T-helper 2 cell (primary cell): ENCODE measurements around the gene PTPN11.
A peak's percentile ranks its signal among the peaks of the same experiment; 100 is the strongest.
"Not testable (repeated sequence)": the region's sequence is repeated elsewhere in the genome, so short reads cannot be mapped to it uniquely, and the experiment has no call there.

Source experiments
- DNase-seq, 5 experiments: peaks; one replicate each; pipeline versions ENCODE4 v3.0.0 to v3.0.0-alpha.2; 2012 to 2022

Gene PTPN11

DNA sequence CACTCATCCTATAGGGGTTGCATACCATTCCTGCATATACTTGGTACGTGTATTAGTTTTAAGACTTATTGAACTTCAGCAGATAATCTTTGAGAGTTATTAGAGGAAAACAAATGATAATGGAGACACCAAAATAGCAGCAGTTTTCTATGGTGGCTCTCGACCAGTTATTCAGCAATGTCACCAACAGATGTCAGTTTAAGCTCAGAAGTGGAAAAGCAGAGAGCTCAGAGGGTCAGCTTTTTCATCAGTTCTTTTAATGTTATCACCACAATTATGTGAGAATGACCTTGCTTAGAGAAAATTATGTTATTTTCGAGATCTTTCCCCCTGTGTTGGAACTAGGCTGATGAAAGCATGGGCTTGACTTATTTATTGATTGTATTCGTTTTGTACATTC lies 32.0 kb downstream of the PTPN11 start:
- DNase-seq = no peak

GRCh38 chr12:112456029-112456428 lies 37.3 kb downstream of the PTPN11 start:
- no peak for DNase-seq

DNA sequence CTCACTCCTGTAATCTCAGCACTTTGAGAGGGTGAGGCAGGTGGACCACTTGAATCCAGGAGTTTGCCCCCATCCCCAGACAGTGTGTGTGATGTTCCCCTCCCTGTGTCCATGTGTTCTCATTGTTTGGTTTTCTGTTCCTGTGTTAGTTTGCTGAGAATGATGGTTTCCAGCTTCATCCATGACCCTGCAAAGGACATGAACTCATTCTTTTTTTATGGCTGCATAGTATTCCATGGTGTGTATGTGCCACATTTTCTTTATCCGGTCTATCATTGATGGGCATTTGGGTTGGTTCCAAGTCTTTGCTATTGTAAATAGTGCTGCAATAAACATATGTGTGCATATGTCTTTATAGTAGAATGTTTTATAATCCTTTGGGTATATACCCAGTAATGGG lies 38.4 kb downstream of the PTPN11 start:
- DNase-seq = not testable (repeated sequence)

GRCh38 chr12:112458330-112458729 lies 39.6 kb downstream of the PTPN11 start:
- DNase-seq = no peak

DNA sequence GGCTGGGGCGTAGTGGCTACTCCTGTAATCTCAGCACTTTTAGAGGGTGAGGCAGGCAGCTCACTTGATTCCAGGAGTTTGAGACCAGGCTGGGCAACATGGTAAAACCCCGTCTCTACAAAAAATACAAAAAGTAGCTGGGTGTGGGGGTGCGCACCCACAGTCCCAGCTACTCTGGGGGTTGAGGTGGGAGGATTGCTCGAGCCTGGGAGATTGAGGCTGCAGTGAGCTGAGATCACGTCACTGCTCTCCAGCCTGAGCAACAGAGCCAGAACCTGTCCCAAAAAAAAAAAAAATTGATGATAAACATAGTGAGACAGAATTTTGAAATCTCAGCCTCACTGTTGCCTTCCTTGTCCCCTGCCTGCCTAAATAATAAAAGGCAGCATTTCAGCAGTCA lies 40.0 kb downstream of the PTPN11 start:
- no peak for DNase-seq

- DNase-seq = peak in 1 of 5 experiments; percentile 6
Measured at GRCh38 chr12:112463478-112463877, 44.7 kb downstream of the PTPN11 start.

- no peak for DNase-seq
Measured at GRCh38 chr12:112464605-112465004, 45.9 kb downstream of the PTPN11 start.

- DNase-seq = no peak
Measured at GRCh38 chr12:112466011-112466422, 47.3 kb downstream of the PTPN11 start.

- no peak for DNase-seq
Measured at GRCh38 chr12:112466835-112467234, 48.1 kb downstream of the PTPN11 start.

DNA sequence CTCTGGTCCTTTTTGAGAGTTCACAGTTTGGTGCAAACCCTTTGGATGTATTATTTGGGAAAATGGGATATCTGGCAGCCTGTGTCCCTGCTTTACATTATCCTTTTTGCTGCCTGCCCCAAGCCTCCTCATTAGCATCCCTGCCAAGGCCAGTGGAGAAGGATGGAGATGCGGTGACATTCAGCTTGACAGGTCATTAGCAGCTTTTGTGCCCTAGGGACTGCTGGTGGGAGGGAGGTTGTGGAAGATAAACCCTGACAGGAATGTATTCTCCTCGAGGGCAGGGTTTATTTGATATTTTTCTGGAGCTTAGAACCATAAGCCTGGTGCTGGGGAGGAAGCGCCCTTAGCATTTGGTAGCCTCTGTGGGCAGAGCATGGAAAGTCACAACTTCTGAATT lies 49.3 kb downstream of the PTPN11 start:
- DNase-seq = no peak

- peak in 1 of 5 experiments; percentile 24 for DNase-seq
Measured at GRCh38 chr12:112473056-112473455, 54.3 kb downstream of the PTPN11 start.

DNA sequence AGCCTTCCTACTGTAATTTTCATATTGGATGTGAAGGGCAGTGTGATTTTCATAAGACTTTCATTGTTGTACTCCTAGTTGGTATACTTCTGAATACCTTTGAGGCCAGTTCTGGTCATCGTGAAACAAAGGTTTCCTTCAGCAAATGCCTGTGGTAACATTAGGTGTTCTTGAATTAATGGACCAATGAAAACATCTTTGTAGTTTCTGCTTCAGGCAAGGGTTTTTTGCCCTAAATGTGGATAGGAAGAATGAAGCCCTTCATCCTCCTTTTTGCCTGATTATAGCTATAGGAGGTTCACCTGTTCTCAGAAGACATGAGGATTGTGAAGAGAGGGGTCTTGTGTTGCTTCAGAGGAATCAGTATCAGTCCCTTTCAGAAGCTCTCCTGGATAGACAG lies 60.7 kb downstream of the PTPN11 start:
- no peak for DNase-seq

- DNase-seq = no peak
Measured at GRCh38 chr12:112480931-112481330, 62.2 kb downstream of the PTPN11 start.

DNA sequence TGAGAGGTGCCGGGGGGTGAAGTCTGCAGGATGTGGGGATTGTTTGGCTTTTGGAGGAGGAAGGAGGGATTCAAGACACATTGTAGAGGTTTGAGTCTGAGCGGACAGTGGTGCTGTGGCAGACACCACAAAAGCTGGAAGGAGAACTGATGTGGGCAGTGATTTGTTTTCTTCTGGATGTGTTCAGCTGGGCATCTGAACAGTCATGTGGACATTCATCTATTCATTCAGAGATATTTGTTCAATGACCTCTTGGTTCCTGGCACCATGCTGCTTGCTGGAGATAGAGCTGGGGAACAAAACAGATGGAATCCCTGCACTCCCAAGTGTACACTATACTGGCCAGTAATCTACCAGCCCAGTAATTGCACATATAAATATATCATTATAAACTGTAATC lies 64.0 kb downstream of the PTPN11 start:
- no peak for DNase-seq

DNA sequence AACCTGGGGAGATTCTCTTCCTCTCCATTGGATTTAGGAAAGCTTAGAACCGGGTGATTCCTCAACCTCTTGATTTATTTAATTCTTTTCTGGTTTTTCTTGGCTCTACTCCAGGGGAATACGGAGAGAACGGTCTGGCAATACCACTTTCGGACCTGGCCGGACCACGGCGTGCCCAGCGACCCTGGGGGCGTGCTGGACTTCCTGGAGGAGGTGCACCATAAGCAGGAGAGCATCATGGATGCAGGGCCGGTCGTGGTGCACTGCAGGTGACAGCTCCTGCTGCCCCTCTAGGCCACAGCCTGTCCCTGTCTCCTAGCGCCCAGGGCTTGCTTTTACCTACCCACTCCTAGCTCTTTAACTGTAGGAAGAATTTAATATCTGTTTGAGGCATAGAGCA lies 67.6 kb downstream of the PTPN11 start:
- no peak for DNase-seq

DNA sequence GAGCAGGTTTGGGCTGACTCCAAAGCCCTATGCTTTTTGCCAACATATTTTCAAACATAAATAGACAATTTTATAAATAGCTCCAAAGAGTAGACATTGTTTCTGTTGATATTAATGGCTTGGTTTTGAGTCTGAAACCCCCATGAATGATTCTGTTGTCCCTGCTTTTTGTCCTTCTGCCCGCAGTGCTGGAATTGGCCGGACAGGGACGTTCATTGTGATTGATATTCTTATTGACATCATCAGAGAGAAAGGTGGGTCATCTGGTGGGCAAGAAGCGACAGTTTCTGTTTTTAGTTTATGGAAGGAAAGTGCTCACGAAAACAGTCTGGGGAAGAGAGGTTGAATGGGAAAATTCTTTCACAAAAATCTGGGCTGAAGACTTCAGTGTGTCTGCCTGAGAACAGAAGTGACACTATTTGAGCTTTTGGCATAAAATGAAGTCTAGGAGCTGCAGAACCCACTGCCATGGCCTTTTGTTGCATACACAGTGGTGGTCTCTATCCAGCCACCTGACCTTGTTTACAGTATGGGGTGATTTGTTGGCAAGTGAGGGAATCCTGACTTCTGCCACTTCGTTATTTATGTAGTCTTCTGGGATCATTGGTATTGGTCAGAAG lies 69.6 kb downstream of the PTPN11 start:
- DNase-seq = no peak

DNA sequence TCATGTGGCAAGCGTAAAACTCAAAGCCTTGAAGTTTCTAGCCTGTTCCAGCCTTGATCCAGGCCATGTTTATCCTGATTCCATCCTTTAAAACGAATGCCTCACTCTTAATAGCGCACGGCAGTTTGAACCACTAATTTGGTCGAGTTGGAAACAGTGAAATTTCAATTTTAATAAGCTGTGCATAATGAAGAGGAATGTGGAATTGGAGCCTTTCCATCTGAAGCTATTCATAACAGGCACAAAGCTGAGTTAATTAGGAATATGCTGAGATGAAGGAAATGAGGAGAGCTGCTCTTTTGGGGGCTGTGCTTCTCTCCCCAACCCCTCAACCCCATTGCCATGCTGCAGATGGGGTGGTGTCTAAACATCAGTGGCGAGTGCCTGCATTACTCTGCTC lies 70.7 kb downstream of the PTPN11 start:
- DNase-seq = no peak

DNA sequence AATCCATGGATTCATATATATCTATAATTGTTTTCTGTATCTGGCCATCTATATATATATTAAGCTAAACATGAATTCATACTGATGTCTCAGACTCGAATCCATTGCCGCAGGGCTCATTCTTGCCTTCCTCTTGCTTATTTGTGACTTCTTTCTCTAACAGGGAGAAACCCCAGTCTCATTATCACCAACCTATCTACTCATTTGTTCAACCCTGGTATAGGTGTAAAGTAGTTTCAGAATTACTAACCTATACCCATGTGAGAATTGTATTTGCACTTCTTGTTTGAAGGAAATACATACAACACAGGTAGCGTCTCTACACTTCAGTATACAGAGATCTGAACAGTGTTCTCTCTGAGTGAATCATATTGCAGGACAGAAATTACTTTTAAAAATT lies 77.7 kb downstream of the PTPN11 start:
- DNase-seq = peak in 1 of 5 experiments; percentile 85

GRCh38 chr12:112498580-112498979 lies 79.8 kb downstream of the PTPN11 start:
- DNase-seq = no peak

- no peak for DNase-seq
Measured at GRCh38 chr12:112503512-112503911, 84.8 kb downstream of the PTPN11 start.

GRCh38 chr12:112506513-112507166 lies 87.9 kb downstream of the PTPN11 start:
- DNase-seq = no peak

DNA sequence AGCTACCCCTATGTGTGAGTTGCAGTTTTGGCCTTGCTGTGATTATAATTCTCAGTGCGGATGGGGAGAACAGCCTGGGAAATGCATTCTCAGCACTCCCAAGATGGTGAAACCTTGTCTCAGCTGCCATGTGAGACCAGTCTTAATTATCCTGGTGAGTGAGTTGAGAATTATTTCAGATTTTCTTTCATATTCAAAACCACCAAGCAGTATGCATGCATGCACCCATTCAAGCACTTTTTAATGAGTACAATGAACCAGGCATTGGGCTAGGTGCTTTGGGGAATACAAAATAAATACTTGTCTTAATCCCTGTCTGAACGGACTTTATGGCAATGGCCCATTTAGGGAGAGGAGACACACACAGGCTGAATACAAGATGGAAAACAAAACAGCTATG lies 94.7 kb downstream of the PTPN11 start:
- DNase-seq = no peak

GRCh38 chr12:112514456-112514855 lies 95.7 kb downstream of the PTPN11 start:
- DNase-seq = no peak

GRCh38 chr12:112514926-112515642 lies 96.3 kb downstream of the PTPN11 start:
- no peak for DNase-seq
